Neuronal stem cell (in vitro differentiated cells): Measurements from ENCODE around the gene WNT3.

ENCODE experiments used
- DNase-seq: peaks from one replicate; pipeline ENCODE4 v3.0.0-alpha.2; 2013; ENCODE audit warnings: low spot score
- H2AFZ ChIP-seq: one replicate; pipeline ENCODE4 v1.6.1; 2013; ENCODE audit warnings: mild to moderate bottlenecking, low read length, inconsistent platforms
- H2AK5ac ChIP-seq: 2 replicates; pipeline ENCODE4 v1.6.1; 2013; ENCODE audit warnings: low read depth, mild to moderate bottlenecking, inconsistent platforms, low read length, moderate library complexity, mixed read lengths
- H2BK120ac ChIP-seq: 2 replicates; pipeline ENCODE4 v1.6.1; 2013; ENCODE audit warnings: low read depth, mild to moderate bottlenecking, inconsistent platforms, low read length, moderate library complexity, mixed read lengths
- H2BK12ac ChIP-seq: one replicate; pipeline ENCODE4 v1.6.1; 2013; ENCODE audit warnings: low read length, inconsistent platforms
- H2BK15ac ChIP-seq: 2 replicates; pipeline ENCODE4 v1.6.1; 2013; ENCODE audit warnings: mild to moderate bottlenecking, low read length, inconsistent platforms, mixed read lengths
- H2BK5ac ChIP-seq: one replicate; pipeline ENCODE4 v1.6.1; 2013; ENCODE audit warnings: inconsistent platforms, mild to moderate bottlenecking, low read length, moderate library complexity
- H3K14ac ChIP-seq: one replicate; pipeline ENCODE4 v1.6.1; 2013; ENCODE audit warnings: low read length, inconsistent platforms
- H3K18ac ChIP-seq: 2 replicates; pipeline ENCODE4 v1.6.1; 2013; ENCODE audit warnings: low read length, inconsistent platforms
- H3K23ac ChIP-seq: 2 replicates; pipeline ENCODE4 v1.6.1; 2013; ENCODE audit warnings: low read depth, mild to moderate bottlenecking, mixed read lengths, low read length, inconsistent platforms; ENCODE audit not compliant: poor library complexity
- H3K27ac ChIP-seq: replicated peaks from 3 replicates; pipeline ENCODE4 v1.5.1; 2013; ENCODE audit warnings: low read length, inconsistent platforms
- H3K27me3 ChIP-seq, 3 experiments: 2 replicates each; pipeline ENCODE4 v1.6.1; 2013; ENCODE audit warnings: low read length in 3 of 3, mild to moderate bottlenecking in 2 of 3, inconsistent platforms in 1 of 3, low read depth in 1 of 3, mixed read lengths in 1 of 3, moderate library complexity in 1 of 3; ENCODE audit not compliant: control insufficient read depth in 3 of 3, insufficient read depth in 3 of 3
- H3K36me3 ChIP-seq, 2 donors: replicated peaks in 1 of 2; 2 replicates each; pipeline ENCODE4 v1.6.1; 2013; ENCODE audit warnings: low read length in 2 of 2; ENCODE audit not compliant: control insufficient read depth in 2 of 2, insufficient read depth in 2 of 2
- H3K4ac ChIP-seq: 2 replicates; pipeline ENCODE4 v1.6.1; 2013; ENCODE audit warnings: inconsistent platforms, mild to moderate bottlenecking, low read length, moderate library complexity
- H3K4me1 ChIP-seq, 2 donors: 1 replicate in 1 of 2; 2 replicates in 1 of 2; pipeline ENCODE4 v1.6.1; 2013; ENCODE audit warnings: low read length in 2 of 2, low read depth in 1 of 2; ENCODE audit not compliant: control insufficient read depth in 2 of 2, insufficient read depth in 1 of 2
- H3K4me2 ChIP-seq: one replicate; pipeline ENCODE4 v1.6.1; 2013; ENCODE audit warnings: mild to moderate bottlenecking, low read length, inconsistent platforms; ENCODE audit not compliant: insufficient read depth, poor library complexity, severe bottlenecking
- H3K4me3 ChIP-seq, 2 donors: 2 replicates each; pipeline ENCODE4 v1.5.1; 2013; ENCODE audit warnings: low read length in 2 of 2, mild to moderate bottlenecking in 2 of 2, inconsistent platforms in 1 of 2, moderate library complexity in 1 of 2
- H3K79me1 ChIP-seq: one replicate; pipeline ENCODE4 v1.6.1; 2013; ENCODE audit warnings: low read depth, mild to moderate bottlenecking, inconsistent platforms, low read length, moderate library complexity
- H3K9ac ChIP-seq: one replicate; pipeline ENCODE4 v1.6.1; 2013; ENCODE audit warnings: mild to moderate bottlenecking, low read depth, low read length, inconsistent platforms; ENCODE audit not compliant: poor library complexity
- H3K9me3 ChIP-seq, 2 donors: replicated peaks in 1 of 2; 2 replicates each; pipeline versions ENCODE3 to v1.6.1; 2013; ENCODE audit warnings: low read length in 2 of 2, mild to moderate bottlenecking in 2 of 2, inconsistent platforms in 1 of 2, low read depth in 1 of 2, mixed read lengths in 1 of 2, moderate library complexity in 1 of 2; ENCODE audit not compliant: control insufficient read depth in 2 of 2, insufficient read depth in 1 of 2
- H4K8ac ChIP-seq: one replicate; pipeline ENCODE4 v1.6.1; 2013; ENCODE audit warnings: low read depth, mild to moderate bottlenecking, inconsistent platforms, low read length, moderate library complexity
- H4K91ac ChIP-seq: one replicate; pipeline ENCODE4 v1.6.1; 2013; ENCODE audit warnings: low read length, low read depth, mild to moderate bottlenecking, inconsistent platforms; ENCODE audit not compliant: poor library complexity
- WGBS, 2 donors: extraction: QIAGEN DNeasy Blood & Tissue Kit; methylation state at CpG; one replicate each; pipeline ENCODE4 v1.1.7; 2013; ENCODE audit warnings: missing lambda C conversion rate in 2 of 2, mixed read lengths in 1 of 2; ENCODE audit not compliant: insufficient read length in 2 of 2, insufficient replicate concordance in 1 of 2; ENCODE audit errors: extremely low coverage in 2 of 2; 5-methylcytosine and 5-hydroxymethylcytosine counted together

The WNT3 gene

GRCh38 chr17:46741122-46741730 is 77.3 kb downstream of the WNT3 start:
- no peak overlapping the region for H3K23ac ChIP-seq
- DNase-seq, result no peak
- H3K4me2 ChIP-seq, result no peak overlapping the region
- no peak overlapping the region for H4K91ac ChIP-seq
- no peak overlapping the region for H3K27ac ChIP-seq
- no peak overlapping the region for H2AK5ac ChIP-seq
- no peak overlapping the region for H3K9ac ChIP-seq
- H2AFZ ChIP-seq, result no peak overlapping the region
- no peak overlapping the region for H2BK15ac ChIP-seq
- H2BK5ac ChIP-seq, result no peak overlapping the region
- H3K14ac ChIP-seq, result no peak overlapping the region
- H4K8ac ChIP-seq, result no peak overlapping the region
- no peak overlapping the region for H2BK120ac ChIP-seq
- H3K36me3 ChIP-seq, result peaks cover 0 to 7% of the 10 kb centered on the region in 2 donors
- H3K4ac ChIP-seq, result no peak overlapping the region
- no peak overlapping the region for H3K18ac ChIP-seq
- H2BK12ac ChIP-seq, result no peak overlapping the region
- WGBS, 2 donors, result no CpG with 5 or more reads among the region's 2 CpGs
- H3K79me1 ChIP-seq, result no peaks in the 10 kb centered on the region
- H3K4me1 ChIP-seq, result peaks cover 0 to 7% of the 10 kb centered on the region in 2 donors
- H3K9me3 ChIP-seq, result no peaks in the 10 kb centered on the region
- no peak overlapping the region for H3K4me3 ChIP-seq
- no peaks in the 10 kb centered on the region for H3K27me3 ChIP-seq

- Histone ChIP-seq H2AFZ (no peak overlapping the region), H3K14ac (no peak overlapping the region), H3K4me2 (no peak overlapping the region), H3K4me3 (no peak overlapping the region), H3K18ac (no peak overlapping the region), H2BK15ac (no peak overlapping the region), H2BK120ac (no peak overlapping the region), H3K4ac (no peak overlapping the region), H2BK5ac (no peak overlapping the region), H3K27me3 (no peaks in the 10 kb centered on the region), H2AK5ac (no peak overlapping the region), H4K91ac (no peak overlapping the region), H3K9ac (no peak overlapping the region), H2BK12ac (no peak overlapping the region), H3K23ac (no peak overlapping the region), H3K27ac (no peak overlapping the region), H3K9me3 (no peaks in the 10 kb centered on the region), H3K4me1 (peaks cover 0 to 9% of the 10 kb centered on the region in 2 donors), H3K36me3 (peaks cover 0 to 7% of the 10 kb centered on the region in 2 donors), H4K8ac (no peak overlapping the region), H3K79me1 (no peaks in the 10 kb centered on the region)
- no peak for DNase-seq
These were observed 78.5 kb downstream of the WNT3 start for GRCh38 chr17:46739982-46740381.

GRCh38 chr17:46738544-46738943 is 79.9 kb downstream of the WNT3 start:
- Histone ChIP-seq H2BK12ac (no peak overlapping the region), H2BK15ac (no peak overlapping the region), H3K79me1 (no peaks in the 10 kb centered on the region), H3K18ac (no peak overlapping the region), H3K9me3 (no peaks in the 10 kb centered on the region), H4K91ac (no peak overlapping the region), H3K4me3 (no peak overlapping the region), H2BK5ac (no peak overlapping the region), H3K4me2 (no peak overlapping the region), H2BK120ac (no peak overlapping the region), H3K9ac (no peak overlapping the region), H3K27me3 (no peaks in the 10 kb centered on the region), H3K36me3 (peaks cover 0 to 7% of the 10 kb centered on the region in 2 donors), H3K4me1 (peaks cover 8 to 9% of the 10 kb centered on the region in 2 donors), H2AFZ (no peak overlapping the region), H3K14ac (no peak overlapping the region), H2AK5ac (no peak overlapping the region), H3K4ac (no peak overlapping the region), H4K8ac (no peak overlapping the region), H3K23ac (no peak overlapping the region), H3K27ac (no peak overlapping the region)
- DNase-seq, result no peak
- WGBS, 2 donors, result no CpG with 5 or more reads among the region's 4 CpGs

DNA sequence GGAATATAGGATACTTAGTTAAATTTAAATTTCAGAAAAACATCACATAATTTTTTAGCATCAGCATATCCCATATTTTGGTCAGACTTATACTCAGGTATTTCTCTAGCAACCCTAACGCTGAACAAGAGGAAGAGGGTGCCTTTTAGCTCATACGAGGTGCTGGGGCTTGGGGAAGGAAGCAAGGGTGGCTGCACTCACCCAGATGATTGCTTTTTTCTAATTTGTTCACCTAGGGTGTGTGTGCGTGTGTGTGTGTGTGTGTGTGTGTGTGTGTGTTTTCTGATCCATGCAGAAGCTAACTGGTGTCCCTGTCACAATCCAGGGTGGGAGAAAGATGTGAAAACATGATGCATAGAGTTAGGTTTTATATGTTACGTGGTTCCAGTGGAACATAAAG is 81.2 kb downstream of the WNT3 start:
- H3K27me3 ChIP-seq, result no peaks in the 10 kb centered on the region
- no peak overlapping the region for H4K8ac ChIP-seq
- no peak overlapping the region for H2AFZ ChIP-seq
- no peak overlapping the region for H2BK12ac ChIP-seq
- H2BK120ac ChIP-seq, result no peak overlapping the region
- no peak overlapping the region for H3K27ac ChIP-seq
- H3K18ac ChIP-seq, result no peak overlapping the region
- H3K9me3 ChIP-seq, result no peaks in the 10 kb centered on the region
- H3K4ac ChIP-seq, result no peak overlapping the region
- no CpG with 5 or more reads among the region's 4 CpGs for WGBS, 2 donors
- no peak overlapping the region for H3K14ac ChIP-seq
- DNase-seq, result no peak
- no peak overlapping the region for H3K9ac ChIP-seq
- H2BK15ac ChIP-seq, result no peak overlapping the region
- no peak overlapping the region for H3K4me3 ChIP-seq
- no peak overlapping the region for H3K4me2 ChIP-seq
- peaks cover 12 to 15% of the 10 kb centered on the region in 2 donors for H3K4me1 ChIP-seq
- H3K79me1 ChIP-seq, result no peaks in the 10 kb centered on the region
- H3K23ac ChIP-seq, result no peak overlapping the region
- H4K91ac ChIP-seq, result no peak overlapping the region
- no peaks in the 10 kb centered on the region for H3K36me3 ChIP-seq
- H2BK5ac ChIP-seq, result no peak overlapping the region
- no peak overlapping the region for H2AK5ac ChIP-seq
